HS-27A (cell line): Measurements from ENCODE around the gene ERAL1.
"Not testable (repeated sequence)": the region's sequence is repeated elsewhere in the genome, so short reads cannot be mapped to it uniquely, and the experiment has no call there.

Source experiments
- DNase-seq: peaks from one replicate; pipeline ENCODE4 v3.0.0-alpha.2; 2012; ENCODE audit warnings: low read depth, missing footprints

The ERAL1 gene

GRCh38 chr17:28879886-28880571 is 25.2 kb downstream of the ERAL1 start:
- no peak for DNase-seq

GRCh38 chr17:28880572-28880945 is 25.7 kb downstream of the ERAL1 start:
- no peak for DNase-seq

GRCh38 chr17:28881533-28882056 is 26.8 kb downstream of the ERAL1 start:
- no peak for DNase-seq

GRCh38 chr17:28882154-28882895 is 27.5 kb downstream of the ERAL1 start:
- no peak for DNase-seq

- DNase-seq: no peak
These were observed 29.3 kb downstream of the ERAL1 start for GRCh38 chr17:28883967-28884702.

- no peak for DNase-seq
These were observed 30.5 kb downstream of the ERAL1 start for GRCh38 chr17:28885363-28885762.

- no peak for DNase-seq
These were observed 31.1 kb downstream of the ERAL1 start for GRCh38 chr17:28885951-28886350.

- no peak for DNase-seq
These were observed 33.2 kb downstream of the ERAL1 start for GRCh38 chr17:28887871-28888471.

GRCh38 chr17:28888832-28889231 is 34.0 kb downstream of the ERAL1 start:
- DNase-seq: no peak

GRCh38 chr17:28889996-28890395 is 35.2 kb downstream of the ERAL1 start:
- no peak for DNase-seq

- no peak for DNase-seq
These were observed 36.4 kb downstream of the ERAL1 start for GRCh38 chr17:28891201-28891600.

GRCh38 chr17:28892024-28892423 is 37.2 kb downstream of the ERAL1 start:
- DNase-seq: no peak

GRCh38 chr17:28893248-28894183 is 38.7 kb downstream of the ERAL1 start:
- DNase-seq: not testable (repeated sequence)

GRCh38 chr17:28895794-28896447 is 41.1 kb downstream of the ERAL1 start:
- no peak for DNase-seq

- DNase-seq: no peak
These were observed 41.7 kb downstream of the ERAL1 start for GRCh38 chr17:28896491-28896883.

- DNase-seq: no peak
These were observed 42.3 kb downstream of the ERAL1 start, which contains the start of gene FLOT2 for GRCh38 chr17:28896884-28897768. Gene FLOT2, minus strand, starts transcription at chr17:28897733. Its CDS starts 159 bp downstream, at chr17:28897574.

GRCh38 chr17:28897769-28898526 is 43.1 kb downstream of the ERAL1 start:
- DNase-seq: no peak

GRCh38 chr17:28898527-28898955 is 43.7 kb downstream of the ERAL1 start:
- DNase-seq: no peak
